HG02938 (cell line): Measurements from ENCODE around the gene VSTM2B.

Experiments used
- ATAC-seq: cut with Tn5 transposase; IDR thresholded peaks from one replicate; pipeline ENCODE4 v1.9.1; 2021; ENCODE audit warnings: mild to moderate bottlenecking, moderate library complexity; ENCODE audit not compliant: unreplicated experiment

VSTM2B gene

DNA sequence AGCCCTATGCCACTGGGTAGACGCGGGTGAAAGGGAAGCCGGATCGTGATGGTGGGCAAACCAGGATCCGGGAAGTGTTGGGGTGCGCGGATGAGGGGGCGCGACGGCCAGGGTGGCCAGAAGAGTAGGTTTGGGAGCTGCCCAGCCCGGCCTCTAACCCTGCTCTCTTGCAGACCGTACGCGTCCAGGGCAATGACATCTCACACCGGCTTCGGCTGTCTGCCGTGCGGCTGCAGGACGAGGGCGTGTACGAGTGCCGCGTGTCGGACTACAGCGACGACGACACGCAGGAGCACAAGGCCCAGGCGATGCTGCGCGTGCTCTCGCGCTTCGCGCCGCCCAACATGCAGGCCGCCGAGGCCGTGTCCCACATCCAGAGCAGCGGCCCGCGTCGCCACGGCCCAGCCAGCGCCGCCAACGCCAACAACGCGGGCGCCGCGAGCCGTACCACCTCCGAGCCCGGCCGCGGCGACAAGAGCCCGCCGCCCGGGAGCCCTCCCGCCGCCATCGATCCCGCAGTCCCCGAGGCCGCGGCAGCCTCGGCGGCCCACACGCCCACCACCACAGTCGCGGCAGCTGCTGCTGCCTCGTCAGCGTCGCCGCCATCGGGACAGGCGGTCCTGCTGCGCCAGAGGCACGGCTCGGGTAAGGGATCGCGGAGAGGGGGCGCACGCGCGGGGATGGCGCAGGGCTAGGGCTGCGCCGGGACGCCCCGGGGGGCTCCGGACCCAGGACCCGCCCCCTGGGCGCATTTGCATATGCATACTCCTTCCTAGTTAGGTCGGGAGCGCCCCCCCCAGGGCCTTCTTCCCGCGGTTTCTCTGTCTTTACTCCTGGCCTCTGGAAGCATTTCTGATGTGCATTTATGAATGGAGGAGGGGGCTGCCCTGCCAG, 4.1 kb downstream of the VSTM2B start:
- no peak for ATAC-seq

- no peak for ATAC-seq
Observed at GRCh38 chr19:29530540-29531457, 5.0 kb downstream of the VSTM2B start.

GRCh38 chr19:29531458-29532025, 5.7 kb downstream of the VSTM2B start:
- no peak for ATAC-seq

- ATAC-seq: no peak
Observed at GRCh38 chr19:29532097-29532496, 6.3 kb downstream of the VSTM2B start.

GRCh38 chr19:29532956-29533355, 7.2 kb downstream of the VSTM2B start:
- ATAC-seq: no peak

DNA sequence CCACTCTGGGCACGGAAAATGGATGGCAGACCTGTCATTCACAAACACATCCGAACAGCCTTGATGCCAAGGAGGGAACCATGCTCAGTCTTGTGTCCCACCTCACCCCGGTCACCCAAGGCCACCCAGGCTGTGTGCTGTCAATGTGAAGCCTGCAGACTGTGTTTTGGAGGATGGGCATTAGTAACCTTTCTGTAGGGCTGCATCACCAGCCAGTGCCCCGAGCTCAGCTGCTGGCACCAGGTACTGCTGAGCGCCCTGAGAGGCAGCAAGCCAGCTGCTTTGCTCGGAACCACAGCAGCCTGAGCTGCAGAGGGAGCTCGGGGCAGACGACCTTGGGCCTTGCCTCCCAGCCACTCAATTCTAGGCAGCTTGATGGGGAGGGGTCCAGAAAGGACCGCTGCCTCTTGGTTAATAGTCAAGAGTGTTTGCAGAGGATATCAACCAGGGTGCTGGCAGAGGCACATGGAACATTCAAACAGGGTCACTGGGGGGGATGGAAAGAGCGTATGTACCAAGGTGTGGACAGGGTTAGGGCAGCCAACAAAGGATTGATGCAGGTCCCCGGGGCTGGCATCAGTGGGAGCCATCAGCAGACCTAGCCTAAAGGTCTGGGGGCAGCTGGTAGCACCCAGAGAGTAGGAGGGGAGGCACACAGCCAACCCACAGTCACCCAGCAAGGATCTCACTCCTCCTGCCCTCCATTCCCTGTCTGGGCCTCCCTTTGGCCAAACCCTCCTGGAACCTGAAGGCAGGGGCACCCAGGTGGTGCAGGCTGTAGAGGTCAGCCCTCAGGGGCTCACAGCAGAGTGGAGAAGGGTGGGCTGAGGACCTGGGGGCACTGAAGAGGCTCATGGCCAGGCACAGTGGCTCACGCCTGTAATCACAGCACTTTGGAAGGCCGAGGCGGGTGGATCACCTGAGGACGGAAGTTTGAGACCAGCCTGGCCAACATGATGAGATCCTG, 8.1 kb downstream of the VSTM2B start:
- no peak for ATAC-seq

DNA sequence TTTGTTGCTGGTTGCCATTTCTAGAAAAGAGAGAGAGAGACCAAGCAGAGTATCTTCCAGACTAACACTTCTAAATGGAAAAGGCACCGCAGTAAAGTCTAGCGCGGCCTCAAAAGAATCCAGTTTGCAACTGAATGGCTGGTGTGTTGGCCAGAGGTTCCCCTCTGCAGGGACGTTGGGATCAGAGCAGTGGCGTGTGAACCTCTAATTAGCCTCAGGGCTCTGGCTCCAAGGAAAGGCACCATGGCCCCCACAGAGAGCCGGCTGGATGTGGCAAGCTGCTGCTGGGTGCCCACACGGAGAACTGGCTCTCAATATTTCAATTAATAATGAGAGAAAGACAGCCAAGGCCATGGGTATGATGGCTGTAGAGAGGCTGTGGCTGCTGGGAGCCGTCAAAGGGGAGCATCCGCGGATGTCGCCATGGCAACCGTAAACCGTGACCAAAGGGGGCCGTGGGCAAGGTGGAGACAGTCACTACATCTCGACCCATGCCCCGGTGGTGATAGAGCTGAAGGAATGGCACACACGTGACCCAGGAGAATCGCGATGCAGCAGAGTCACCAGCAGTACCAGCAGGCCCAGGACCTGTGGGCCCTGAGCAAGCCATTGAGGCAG, 9.5 kb downstream of the VSTM2B start:
- ATAC-seq: no peak

DNA sequence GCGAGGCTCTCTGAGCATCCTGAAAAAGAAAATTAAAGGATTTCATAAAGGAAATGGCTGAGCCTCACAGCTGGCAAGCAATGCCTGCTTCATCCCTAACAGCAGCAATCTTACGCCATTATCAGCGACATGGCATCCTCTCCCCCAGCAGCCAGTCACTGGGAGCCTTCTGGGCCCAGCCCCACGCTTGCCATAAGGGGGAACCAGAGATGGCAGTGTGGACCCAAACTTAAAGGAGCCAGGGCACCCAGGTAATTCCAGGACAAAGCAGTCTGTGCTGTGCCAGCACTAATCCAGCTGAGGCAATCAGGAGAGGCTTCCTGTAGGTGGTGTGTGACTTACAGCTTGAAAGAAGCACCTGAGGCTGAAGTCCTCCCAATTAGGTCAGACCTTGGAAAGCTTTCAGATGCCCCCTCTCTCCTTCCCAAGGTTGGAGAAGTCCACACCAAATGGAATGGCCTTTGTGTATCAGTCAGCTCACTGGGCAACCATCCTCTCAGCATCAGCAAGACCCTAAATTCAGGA, 10.3 kb downstream of the VSTM2B start:
- ATAC-seq: no peak

- no peak for ATAC-seq
Observed at GRCh38 chr19:29537181-29537580, 11.4 kb downstream of the VSTM2B start.

- ATAC-seq: no peak
Observed at GRCh38 chr19:29537601-29538000, 11.8 kb downstream of the VSTM2B start.

- no peak for ATAC-seq
Observed at GRCh38 chr19:29538146-29538545, 12.4 kb downstream of the VSTM2B start.

- no peak for ATAC-seq
Observed at GRCh38 chr19:29538651-29539050, 12.9 kb downstream of the VSTM2B start.

DNA sequence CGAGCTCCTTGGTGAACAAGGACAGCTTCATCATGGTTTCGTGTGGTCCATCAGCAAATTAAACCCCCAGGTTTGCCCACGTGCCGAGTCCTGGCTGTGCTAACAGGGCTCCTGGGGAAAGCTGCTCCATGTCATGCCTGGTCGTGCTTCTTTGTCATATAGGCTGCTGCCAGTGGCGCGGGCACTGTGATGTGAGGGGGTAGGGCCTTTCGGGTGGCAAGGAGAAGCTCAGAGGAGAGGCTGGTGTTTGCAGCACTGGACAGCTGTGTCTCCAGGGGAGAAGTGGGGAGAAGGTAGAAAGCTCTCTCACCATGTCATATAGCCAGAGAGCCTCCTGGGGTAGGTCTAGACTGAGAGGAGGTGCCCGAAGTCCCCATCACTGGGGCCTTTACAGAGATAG, 13.3 kb downstream of the VSTM2B start:
- no peak for ATAC-seq

GRCh38 chr19:29539670-29540069, 13.9 kb downstream of the VSTM2B start:
- ATAC-seq: no peak

DNA sequence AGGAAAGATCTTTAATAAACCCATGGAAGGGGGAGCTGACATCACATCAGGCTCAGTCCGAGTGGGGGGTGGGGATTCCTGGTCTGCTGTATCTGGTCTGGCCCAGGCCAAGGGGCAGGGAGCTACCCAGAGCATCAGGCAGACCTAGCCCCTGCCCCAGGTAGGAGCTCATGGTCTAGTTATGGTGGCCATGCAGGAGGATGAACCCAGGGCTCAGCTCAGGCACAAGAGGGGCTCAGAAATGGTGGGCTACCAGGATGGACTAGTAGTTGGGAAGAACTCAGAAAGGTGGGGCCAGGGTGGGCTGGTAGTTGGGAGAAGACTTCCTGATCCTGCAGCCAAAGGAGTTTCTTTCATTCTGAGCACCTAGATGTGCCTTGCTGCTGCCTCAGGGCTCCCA, 14.3 kb downstream of the VSTM2B start:
- ATAC-seq: no peak

DNA sequence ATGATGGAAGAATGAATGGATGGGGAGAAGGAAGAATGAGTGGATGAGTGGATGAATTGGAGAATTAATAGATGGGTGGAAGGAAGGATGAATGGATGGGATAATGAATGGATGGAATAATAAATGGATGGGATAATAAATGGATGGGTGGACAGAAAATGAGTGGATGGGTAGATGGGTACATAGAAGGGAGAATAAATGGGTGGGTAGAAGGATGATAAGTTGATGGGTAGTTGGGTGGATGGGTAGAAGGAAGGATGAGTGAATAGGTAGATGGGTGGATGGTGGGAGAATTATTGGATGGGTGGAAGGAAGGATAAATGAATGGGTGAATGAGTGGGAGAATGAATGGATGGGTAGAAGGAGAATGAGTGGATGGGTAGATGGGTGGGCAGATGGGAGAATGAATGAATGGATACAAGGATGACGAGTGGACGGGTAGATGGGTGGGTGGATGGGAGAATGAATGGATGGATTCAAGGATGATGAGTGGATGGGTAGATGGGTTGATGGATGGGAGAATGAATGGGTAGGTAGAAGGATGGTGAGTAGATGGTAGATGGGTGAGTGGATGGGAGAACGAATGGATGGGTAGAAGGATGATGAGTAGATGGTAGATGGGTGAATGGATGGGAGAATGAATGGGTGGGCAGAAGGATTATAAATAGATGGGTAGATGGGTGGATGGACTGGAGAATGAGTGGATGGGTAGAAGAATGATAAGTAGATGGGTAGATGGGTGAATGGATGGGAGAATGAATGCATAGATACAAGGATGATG, 15.9 kb downstream of the VSTM2B start:
- ATAC-seq: no peak

GRCh38 chr19:29542327-29542726, 16.5 kb downstream of the VSTM2B start:
- no peak for ATAC-seq

- no peak for ATAC-seq
Observed at GRCh38 chr19:29542776-29543175, 17.0 kb downstream of the VSTM2B start.

DNA sequence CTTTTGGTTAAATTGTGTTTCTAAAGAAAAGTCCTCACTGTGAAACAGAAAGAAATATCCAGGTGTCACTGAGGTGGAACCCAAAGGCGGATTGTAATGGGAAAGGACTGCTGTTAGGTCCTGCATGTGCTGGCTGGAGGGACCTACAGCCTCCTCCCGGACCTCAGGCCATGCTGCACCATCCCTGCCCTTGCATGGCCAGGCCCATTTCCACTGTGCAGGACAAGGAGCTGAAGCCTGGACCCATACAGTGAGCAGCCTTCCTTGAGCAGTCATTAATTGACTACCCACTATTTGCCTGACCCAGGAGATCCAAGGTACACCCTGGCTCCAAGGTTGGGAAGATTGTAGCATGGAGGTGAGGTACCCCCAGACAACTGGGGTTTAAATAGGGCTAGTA, 17.6 kb downstream of the VSTM2B start:
- ATAC-seq: no peak
